Heart left ventricle (tissue), 16 donors: ENCODE results near the gene BCL2L14. TPM values are rescaled to one million over a fixed set of nuclear protein-coding genes. Genes with fewer than 3 reads are reported as not detected.

ENCODE experiments used
- ATAC-seq, 4 donors: fragments of 200-7000 bp; cut with Tn5 transposase; one replicate each; pipeline ENCODE4 v1.9.1; 2020 to 2022; ENCODE audit warnings: moderate library complexity in 4 of 4, mild to moderate bottlenecking in 3 of 4, moderate number of reproducible peaks in 1 of 4
- DNase-seq, 5 donors: peaks; one replicate each; pipeline ENCODE4 v3.0.0-alpha.2; 2020
- H3K27ac ChIP-seq, 12 donors: fragments of 200-600 bp; sonication (generic) in 4 of 12; one replicate each; pipeline versions ENCODE4 v1.5.0 to v1.8.0; 2016 to 2022; ENCODE audit warnings: mild to moderate bottlenecking in 2 of 12
- H3K27me3 ChIP-seq, 9 donors: fragments of 200-600 bp; sonication (generic) in 2 of 9; one replicate each; pipeline versions ENCODE4 v1.5.1 to v1.8.0; 2016 to 2022; ENCODE audit warnings: mild to moderate bottlenecking in 3 of 9
- H3K36me3 ChIP-seq, 9 donors: fragments of 200-600 bp; sonication (generic) in 2 of 9; one replicate each; pipeline versions ENCODE4 v1.5.0 to v1.8.0; 2018 to 2022; ENCODE audit warnings: mild to moderate bottlenecking in 2 of 9
- H3K4me1 ChIP-seq, 12 donors: fragments of 200-600 bp; sonication (generic) in 4 of 12; one replicate each; pipeline versions ENCODE4 v1.5.0 to v1.8.0; 2016 to 2022; ENCODE audit warnings: mild to moderate bottlenecking in 3 of 12
- H3K4me3 ChIP-seq, 12 donors: fragments of 200-600 bp; sonication (generic) in 4 of 12; one replicate each; pipeline versions ENCODE4 v1.5.0 to v1.8.0; 2017 to 2022; ENCODE audit warnings: mild to moderate bottlenecking in 9 of 12, moderate library complexity in 4 of 12
- H3K9me3 ChIP-seq, 12 donors: fragments of 200-600 bp; sonication (generic) in 4 of 12; one replicate each; pipeline versions ENCODE4 v1.5.0 to v1.8.0; 2016 to 2022; ENCODE audit warnings: mild to moderate bottlenecking in 1 of 12
- CTCF ChIP-seq, 12 donors: fragments of 200-600 bp; sonication (generic) in 4 of 12; IDR thresholded peaks; one replicate each; pipeline versions ENCODE4 v1.5.0 to v1.8.0; 2018 to 2022; ENCODE audit warnings: antibody characterized with exemption in 12 of 12, mild to moderate bottlenecking in 5 of 12
- POLR2A ChIP-seq, 2 donors: fragments of 450-650 bp; IDR thresholded peaks; one replicate each; pipeline ENCODE4 v1.6.1; 2017; ENCODE audit warnings: antibody characterized with exemption in 2 of 2, mild to moderate bottlenecking in 2 of 2, moderate library complexity in 2 of 2
- WGBS, 4 donors: extraction: QIAGEN DNeasy Blood & Tissue Kit in 2 of 4; methylation state at CpG; one replicate each; pipeline versions ENCODE4 v1.1.5 to v1.1.7; 2013 to 2018; 5-methylcytosine and 5-hydroxymethylcytosine counted together
- intact Hi-C, 10 donors: fragments of 100-400 bp; cut with DNase I; formaldehyde crosslinking; loops; one replicate each; pipeline versions ENCODE4 v1.11.1 to v1.14.2; 2022
- polyA plus RNA-seq, 2 donors: library from polyadenylated mRNA; stranded (reverse); fragments of 200-250 nt; gene quantifications; one replicate each; pipeline ENCODE4 v1.2.3, GENCODE V29; 2013
- total RNA-seq, 9 donors: library from RNA; depleted of rRNA in 2 of 9; stranded (reverse); fragments of >200 nt in 2 of 9; fragmentation: NEBNext Ultra II Directional in 3 of 9; extraction: Animal tissue kit (Norgen Biotek cat#: 25700) in 3 of 9; gene quantifications; one replicate each; pipeline versions ENCODE4 v1.1.0 to v1.2.4, GENCODE V29; 2016 to 2023
- donor health status: ischemic (EF 13 %, LVEDD 7.1; RV severe dilation, severe dysfunction).
- donor health status: healthy with polysubstance abuse.
- donor health status: DM: no; HTN: yes; CAD: no.
- donor health status: DM: no; HTN: no; CAD: no.
- donor health status: ischemic (EF 25% LVEDD 6.9; RV normal size, moderate dysfunction).
- donor health status: ischemic (EF 25% LVEDD 5.7; RV mildly dilated, moderate dysfunction).
- donor health status: healthy.
- donor health status: DM: yes; HTN: yes; CAD: no.
- donor health status: ischemic (EF 35%, LVEDD 5.7; RV mildly dilated, moderate dysfunction).
- donor health status: nonischemic (EF 11% LVEDD 7.7; RV severe dilation, severe dysfunction).
- donor health status: DM: yes; HTN: yes; CAD: no.
- donor health status: PGD.
- donor health status: ischemic (EF 29% LVEDD 5.4; RV normal size, mild dysfunction).
- donor health status: nonischemic (EF 23%, LVEDD 6.1; RV moderate dilation, normal function).

BCL2L14 gene
- total and polyA plus RNA-seq, 11 donors = not detected

DNA sequence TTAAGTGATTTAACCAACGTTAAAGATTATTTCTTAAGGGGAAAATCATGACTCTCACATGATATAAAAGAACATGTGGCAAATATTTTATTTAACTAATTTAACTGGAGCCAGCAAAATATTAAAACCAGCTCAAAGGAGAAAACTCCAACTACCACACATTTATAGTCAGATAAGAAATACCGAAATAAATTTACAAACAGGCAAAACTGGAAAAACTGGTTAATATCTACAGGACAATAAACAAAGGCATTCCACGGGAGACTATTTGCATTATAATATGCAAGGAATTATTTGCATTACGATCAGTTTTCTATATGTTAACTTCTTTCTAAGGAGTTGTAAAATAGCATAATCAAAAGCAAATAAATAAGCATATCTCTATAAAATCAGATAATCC, 13.8 kb upstream of the BCL2L14 start:
- no peak for ATAC-seq
- H3K4me1 ChIP-seq = no peaks in the 10 kb centered on the region
- H3K27ac ChIP-seq = no peak overlapping the region
- no peaks in the 10 kb centered on the region for H3K9me3 ChIP-seq
- WGBS, 4 donors = 63 to 80% (median 68%) methylated on average over 4 of the region's 4 CpGs
- no peaks in the 10 kb centered on the region for H3K36me3 ChIP-seq
- intact Hi-C loops = no loop called here
- DNase-seq = no peak
- TF ChIP-seq CTCF (IDR thresholded peaks at IDR 0.05) = no peak
- no peaks in the 10 kb centered on the region for H3K27me3 ChIP-seq
- no peak overlapping the region for H3K4me3 ChIP-seq

GRCh38 chr12:12064596-12064995, 6.1 kb upstream of the BCL2L14 start:
- no peaks in the 10 kb centered on the region for H3K9me3 ChIP-seq
- no peak overlapping the region for H3K27ac ChIP-seq
- no peak overlapping the region for H3K4me3 ChIP-seq
- H3K36me3 ChIP-seq = no peaks in the 10 kb centered on the region
- WGBS, 4 donors = 75 to 83% (median 77%) methylated on average over 4 of the region's 4 CpGs
- peaks cover 0 to 3% (median 0%) of the 10 kb centered on the region in 9 donors for H3K27me3 ChIP-seq
- intact Hi-C loops = no loop called here
- DNase-seq = no peak
- ATAC-seq = no peak
- H3K4me1 ChIP-seq = no peaks in the 10 kb centered on the region
- TF ChIP-seq CTCF (IDR thresholded peaks at IDR 0.05) (no peak), POLR2A (IDR thresholded peaks at IDR 0.05) (no peak)

GRCh38 chr12:12068751-12069150, 2.0 kb upstream of the BCL2L14 start:
- no peaks in the 10 kb centered on the region for H3K9me3 ChIP-seq
- DNase-seq = no peak
- no peaks in the 10 kb centered on the region for H3K36me3 ChIP-seq
- intact Hi-C loops = no loop called here
- H3K27ac ChIP-seq = no peak overlapping the region
- peaks cover 0 to 13% (median 0%) of the 10 kb centered on the region in 12 donors for H3K4me1 ChIP-seq
- peaks cover 0 to 3% (median 0%) of the 10 kb centered on the region in 9 donors for H3K27me3 ChIP-seq
- WGBS, 4 donors = 78 to 85% (median 82%) methylated on average over 6 of the region's 6 CpGs
- H3K4me3 ChIP-seq = no peak overlapping the region
- no peak for TF ChIP-seq CTCF (IDR thresholded peaks at IDR 0.05)
- ATAC-seq = no peak

DNA sequence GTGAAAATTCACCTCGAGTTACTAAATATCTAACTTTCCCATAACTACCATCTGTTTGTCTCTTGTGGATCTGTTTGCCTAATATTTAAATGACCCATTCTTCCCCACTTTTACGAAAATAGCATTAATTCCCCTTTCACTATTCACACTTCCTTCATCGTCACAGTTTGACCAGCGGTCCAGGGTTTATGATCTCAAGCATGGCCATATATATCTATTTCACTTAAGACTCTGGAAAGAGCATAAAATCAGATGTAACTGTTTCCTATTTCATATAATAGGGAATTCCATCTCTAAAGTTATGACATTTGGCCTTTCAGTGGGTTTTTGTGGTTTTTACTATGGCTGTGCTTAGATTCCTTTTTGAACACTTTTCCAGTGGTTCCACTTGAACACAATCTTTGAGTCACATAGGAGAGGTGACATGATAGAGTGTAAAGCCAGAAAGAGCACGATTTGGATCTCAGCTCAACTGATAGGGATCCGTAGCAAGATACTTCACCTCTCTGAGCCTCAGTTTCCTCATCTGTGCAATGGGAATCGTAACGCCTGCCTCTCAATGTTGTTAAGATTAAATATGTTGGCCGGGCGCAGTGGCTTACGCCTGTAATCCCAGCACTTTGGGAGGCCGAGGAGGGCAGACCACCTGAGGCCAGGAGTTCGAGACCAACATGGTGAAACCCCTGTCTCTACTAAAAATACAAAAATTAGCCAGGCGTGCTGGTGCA, 754 bp upstream of the BCL2L14 start:
- H3K36me3 ChIP-seq = no peaks in the 10 kb centered on the region
- intact Hi-C loops = no loop called here
- no peak for TF ChIP-seq CTCF (IDR thresholded peaks at IDR 0.05)
- TF ChIP-seq POLR2A (IDR thresholded peaks at IDR 0.05) = no peak
- H3K27me3 ChIP-seq = peaks cover 0 to 3% (median 0%) of the 10 kb centered on the region in 9 donors
- no peak overlapping the region for H3K4me3 ChIP-seq
- peaks cover 0 to 13% (median 0%) of the 10 kb centered on the region in 12 donors for H3K4me1 ChIP-seq
- 91 to 93% (median 92%) methylated on average over 14 of the region's 14 CpGs for WGBS, 4 donors
- H3K27ac ChIP-seq = no peak overlapping the region
- no peak for DNase-seq
- H3K9me3 ChIP-seq = no peaks in the 10 kb centered on the region
- ATAC-seq = no peak
